Measurements from ENCODE around the gene JPT1. TPM values are rescaled to one million over a fixed set of nuclear protein-coding genes. Genes with fewer than 3 reads are reported as not detected.

Gene JPT1
- total RNA-seq, 1 experiment from 2014 or later, result 265 TPM

- TF ChIP-seq, protein P1, sequence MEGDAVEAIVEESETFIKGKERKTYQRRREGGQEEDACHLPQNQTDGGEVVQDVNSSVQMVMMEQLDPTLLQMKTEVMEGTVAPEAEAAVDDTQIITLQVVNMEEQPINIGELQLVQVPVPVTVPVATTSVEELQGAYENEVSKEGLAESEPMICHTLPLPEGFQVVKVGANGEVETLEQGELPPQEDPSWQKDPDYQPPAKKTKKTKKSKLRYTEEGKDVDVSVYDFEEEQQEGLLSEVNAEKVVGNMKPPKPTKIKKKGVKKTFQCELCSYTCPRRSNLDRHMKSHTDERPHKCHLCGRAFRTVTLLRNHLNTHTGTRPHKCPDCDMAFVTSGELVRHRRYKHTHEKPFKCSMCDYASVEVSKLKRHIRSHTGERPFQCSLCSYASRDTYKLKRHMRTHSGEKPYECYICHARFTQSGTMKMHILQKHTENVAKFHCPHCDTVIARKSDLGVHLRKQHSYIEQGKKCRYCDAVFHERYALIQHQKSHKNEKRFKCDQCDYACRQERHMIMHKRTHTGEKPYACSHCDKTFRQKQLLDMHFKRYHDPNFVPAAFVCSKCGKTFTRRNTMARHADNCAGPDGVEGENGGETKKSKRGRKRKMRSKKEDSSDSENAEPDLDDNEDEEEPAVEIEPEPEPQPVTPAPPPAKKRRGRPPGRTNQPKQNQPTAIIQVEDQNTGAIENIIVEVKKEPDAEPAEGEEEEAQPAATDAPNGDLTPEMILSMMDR (conservative IDR thresholded peaks at IDR 0.05), result no peak
- no peaks in the 10 kb centered on the region for H3K4me1 ChIP-seq (ENCODE audit: insufficient read depth, low read length)
- H3K9ac ChIP-seq (ENCODE audit: extremely low read depth, insufficient read length, low read length), result no peak overlapping the region
- H4K20me1 ChIP-seq (ENCODE audit: control insufficient read depth, insufficient read depth, insufficient read length), result no peaks in the 10 kb centered on the region
- no CpG with 5 or more reads among the region's 8 CpGs for WGBS (ENCODE audit: extremely low coverage, insufficient read length, low lambda C conversion rate)
- peaks cover 0 to 2% of the 10 kb centered on the region in 2 experiments; a peak in 1 of 4 replicates for H3K4me1 Mint-ChIP-seq
- H3T11ph ChIP-seq (ENCODE audit: low read length), result no peak overlapping the region
- H3K9me3 Mint-ChIP-seq, result no peaks in the 10 kb centered on the region
- H2BK15ac ChIP-seq (ENCODE audit: low read depth, low read length), result no peak overlapping the region
- no peak overlapping the region for H2BK20ac ChIP-seq (ENCODE audit: low read depth, low read length, poor library complexity, severe bottlenecking)
- peaks cover 17 to 54% (median 48%) of the 10 kb centered on the region in 3 experiments; a peak in 6 of 7 replicates for H3K36me3 Mint-ChIP-seq (ENCODE audit: insufficient read depth in 1 of 3, low read depth in 3 of 3)
- H3K27ac Mint-ChIP-seq, result peak overlapping the region in 2 of 3 experiments; percentile 59 to 88; a peak in 4 of 7 replicates
- H3K14ac ChIP-seq (ENCODE audit: insufficient read depth, low read length), result no peak overlapping the region
- no peak overlapping the region for H3K4ac ChIP-seq (ENCODE audit: low read depth, low read length)
- no peaks in the 10 kb centered on the region for H3K79me2 ChIP-seq (ENCODE audit: insufficient read depth, low read length)
- H4K5ac ChIP-seq (ENCODE audit: insufficient read length, low read depth, low read length), result no peak overlapping the region
- no peaks in the 10 kb centered on the region for H3K9me3 ChIP-seq (ENCODE audit: control insufficient read depth, low read depth, low read length)
- no peak overlapping the region for H3K4me2 ChIP-seq (ENCODE audit: insufficient read depth, insufficient read length, low read length)
- H4K8ac ChIP-seq (replicated peaks; ENCODE audit: insufficient read length, low read depth, low read length), result no peak overlapping the region
- H4K91ac ChIP-seq (ENCODE audit: insufficient read length, low read depth, low read length), result no peak overlapping the region
- H2AFZ ChIP-seq (ENCODE audit: low read length), result no peak overlapping the region
- no peak overlapping the region for H2AK5ac ChIP-seq (ENCODE audit: insufficient read length, low read length)
- H3K79me1 ChIP-seq (ENCODE audit: insufficient read depth, low read depth, low read length, poor library complexity, severe bottlenecking), result peaks cover 5% of the 10 kb centered on the region
- no peak for DNase-seq
- H3K23ac ChIP-seq (ENCODE audit: insufficient read length, low read depth, low read length), result no peak overlapping the region
- no peak overlapping the region for H2BK12ac ChIP-seq (ENCODE audit: insufficient read length, low read depth, low read length)
- H2BK5ac ChIP-seq (ENCODE audit: insufficient read length, low read length), result no peak overlapping the region
- H3K27me3 ChIP-seq (ENCODE audit: insufficient read depth, low read length), result no peaks in the 10 kb centered on the region
- H3K56ac ChIP-seq (ENCODE audit: insufficient read length, low read depth, low read length), result no peak overlapping the region
- no peaks in the 10 kb centered on the region; the same call in 1 of the 2 replicates for H3K27me3 Mint-ChIP-seq (ENCODE audit: low read depth)
- H3K23me2 ChIP-seq (ENCODE audit: insufficient read length, low read depth, low read length, poor library complexity, severe bottlenecking), result peaks cover 3% of the 10 kb centered on the region
- no peak overlapping the region for H2BK120ac ChIP-seq (ENCODE audit: low read depth, low read length, poor library complexity, severe bottlenecking)
- no peak overlapping the region for H3K27ac ChIP-seq (ENCODE audit: insufficient read length, low read depth, low read length)
- no peak overlapping the region for H3K18ac ChIP-seq (ENCODE audit: insufficient read length, low read depth, low read length)
- H3K4me3 Mint-ChIP-seq, result no peak overlapping the region
Measured at GRCh38 chr17:75135946-75136345, 18.4 kb downstream of the JPT1 start.

Measured in H9 (cell line).